ENCODE results near the gene DAW1.

DNA sequence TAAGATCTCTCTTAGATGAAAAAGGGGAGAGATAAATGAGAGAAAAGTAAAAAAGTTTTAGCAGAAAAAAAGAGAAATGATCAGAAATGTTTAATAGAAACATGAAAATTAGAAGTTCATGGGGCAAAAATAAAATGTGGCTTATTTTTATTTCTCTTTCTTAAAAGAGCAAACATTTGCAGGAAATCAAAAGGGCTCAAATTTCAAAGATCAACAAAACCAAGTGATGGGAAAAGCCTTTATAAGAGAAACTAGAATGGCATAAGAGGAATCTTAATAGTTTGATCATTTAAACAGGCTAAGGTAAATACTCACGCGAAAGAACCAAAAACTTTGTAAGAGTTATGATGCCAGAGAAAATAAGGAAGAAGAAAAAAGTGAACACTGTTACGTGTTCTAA lies 23.3 kb upstream of the DAW1 start:
- TF ChIP-seq, protein P1, sequence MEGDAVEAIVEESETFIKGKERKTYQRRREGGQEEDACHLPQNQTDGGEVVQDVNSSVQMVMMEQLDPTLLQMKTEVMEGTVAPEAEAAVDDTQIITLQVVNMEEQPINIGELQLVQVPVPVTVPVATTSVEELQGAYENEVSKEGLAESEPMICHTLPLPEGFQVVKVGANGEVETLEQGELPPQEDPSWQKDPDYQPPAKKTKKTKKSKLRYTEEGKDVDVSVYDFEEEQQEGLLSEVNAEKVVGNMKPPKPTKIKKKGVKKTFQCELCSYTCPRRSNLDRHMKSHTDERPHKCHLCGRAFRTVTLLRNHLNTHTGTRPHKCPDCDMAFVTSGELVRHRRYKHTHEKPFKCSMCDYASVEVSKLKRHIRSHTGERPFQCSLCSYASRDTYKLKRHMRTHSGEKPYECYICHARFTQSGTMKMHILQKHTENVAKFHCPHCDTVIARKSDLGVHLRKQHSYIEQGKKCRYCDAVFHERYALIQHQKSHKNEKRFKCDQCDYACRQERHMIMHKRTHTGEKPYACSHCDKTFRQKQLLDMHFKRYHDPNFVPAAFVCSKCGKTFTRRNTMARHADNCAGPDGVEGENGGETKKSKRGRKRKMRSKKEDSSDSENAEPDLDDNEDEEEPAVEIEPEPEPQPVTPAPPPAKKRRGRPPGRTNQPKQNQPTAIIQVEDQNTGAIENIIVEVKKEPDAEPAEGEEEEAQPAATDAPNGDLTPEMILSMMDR (IDR thresholded peaks at IDR 0.05): no peak
- no peak for TF ChIP-seq POLR2A (IDR thresholded peaks at IDR 0.05)

Data from uterus (tissue), 2 donors.